Ovary (tissue), 9 donors: ENCODE data around the gene S100A10. TPM values are rescaled to one million over a fixed set of nuclear protein-coding genes. Genes with fewer than 3 reads are reported as not detected.

ENCODE experiments used
- DNase-seq, 5 donors: peaks; one replicate each; pipeline ENCODE4 v3.0.0-alpha.2; 2019 to 2020
- H3K27ac ChIP-seq, 2 donors: fragments of 200-600 bp; one replicate each; pipeline versions ENCODE4 v1.5.1 to v1.8.0; 2019 to 2022
- H3K27me3 ChIP-seq: fragments of 200-600 bp; one replicate; pipeline ENCODE4 v1.8.0; 2022
- H3K36me3 ChIP-seq: fragments of 200-600 bp; sonication (generic); one replicate; pipeline ENCODE4 v1.5.1; 2019
- H3K4me1 ChIP-seq: one replicate; pipeline ENCODE4 v1.8.1; 2013; ENCODE audit warnings: mild to moderate bottlenecking, moderate library complexity; ENCODE audit not compliant: insufficient read depth
- H3K4me3 ChIP-seq: fragments of 200-600 bp; sonication (generic); one replicate; pipeline ENCODE4 v1.5.1; 2017
- H3K9me3 ChIP-seq, 2 donors: fragments of 200-600 bp in 1 of 2; sonication (generic) in 1 of 2; one replicate each; pipeline versions ENCODE4 v1.5.1 to v1.8.1; 2013 to 2019; ENCODE audit warnings: mild to moderate bottlenecking in 1 of 2, moderate library complexity in 1 of 2
- CTCF ChIP-seq, 3 donors: fragments of 450-650 bp in 2 of 3; fragments of 200-600 bp in 1 of 3; IDR thresholded peaks; one replicate each; pipeline versions ENCODE4 v1.5.1 to v1.8.0; 2016 to 2022; ENCODE audit warnings: antibody characterized with exemption in 3 of 3, mild to moderate bottlenecking in 1 of 3
- EP300 ChIP-seq: sonication (generic); formaldehyde crosslinking; IDR thresholded peaks from one replicate; pipeline ENCODE4 v1.6.1; 2017; ENCODE audit warnings: antibody characterized with exemption
- POLR2A ChIP-seq: fragments of 450-650 bp; IDR thresholded peaks from one replicate; pipeline ENCODE4 v1.6.1; 2017; ENCODE audit warnings: antibody characterized with exemption, mild to moderate bottlenecking, moderate library complexity
- WGBS, 3 donors: extraction: QIAGEN DNeasy Blood & Tissue Kit in 1 of 3; methylation state at CpG; one replicate each; pipeline versions ENCODE4 v1.1.5 to v1.1.7; 2013 to 2017; 5-methylcytosine and 5-hydroxymethylcytosine counted together
- intact Hi-C, 4 donors: fragments of 100-400 bp; cut with DNase I; formaldehyde crosslinking; loops; one replicate each; pipeline versions ENCODE4 v1.11.0 to v1.15.1; 2022 to 2023
- polyA plus RNA-seq, 2 donors: library from polyadenylated mRNA; stranded (reverse); fragments of 200-250 nt in 1 of 2; fragments of 350-450 nt in 1 of 2; fragmentation: Illumina TruSeq in 1 of 2; extraction: RNeasy Lipid Tissue Mini Kit (QIAGEN cat#74804) in 1 of 2; gene quantifications; one replicate each; pipeline ENCODE4 v1.2.3, GENCODE V29; 2013 to 2014
- total RNA-seq, 7 donors: library from RNA; depleted of rRNA in 2 of 7; stranded (reverse); fragments of >200 nt in 2 of 7; fragmentation: NEBNext Ultra II Directional in 3 of 7; extraction: Animal tissue kit (Norgen Biotek cat#: 25700) in 3 of 7; gene quantifications; one replicate each; pipeline versions ENCODE4 v1.1.0 to v1.2.4, GENCODE V29; 2016 to 2023
- donor health status: DM: no; HTN: no; CAD: no; lungs with moderate emphysema.
- donor health status: DM: no; HTN: no; CAD: no.
- donor health status: Bipolar disorder and iron deficiency.
- donor health status: DM: yes; HTN: yes; CAD: no.
- donor health status: DM: no; HTN: no; CAD: no.
- donor health status: DM: yes; HTN: yes; CAD: no.

S100A10 gene
- total and polyA plus RNA-seq, 9 donors: 38.6 to 642 (median 213) TPM

- no peak for DNase-seq
- WGBS, 3 donors: 64 to 72% (median 66%) methylated on average over 5 of the region's 5 CpGs
- Histone ChIP-seq H3K27ac (no peak overlapping the region), H3K36me3 (no peaks in the 10 kb centered on the region), H3K4me1 (no peaks in the 10 kb centered on the region), H3K27me3 (no peaks in the 10 kb centered on the region), H3K4me3 (no peak overlapping the region), H3K9me3 (no peaks in the 10 kb centered on the region)
- TF ChIP-seq POLR2A: no peak
- no peak for TF ChIP-seq EP300
- no peak for TF ChIP-seq CTCF (IDR thresholded peaks at IDR 0.05)
- intact Hi-C loops: no loop called here
Observed at GRCh38 chr1:151970128-151970527, 23.5 kb downstream of the S100A10 start.

- intact Hi-C loops: loop anchor here in 1 of 4 donors (10.0 kb wide), 1 partner anchor 56 kb away; no protein-coding TSS in a partner anchor
Observed at GRCh38 chr1:151968791-151969399, 24.8 kb downstream of the S100A10 start.

GRCh38 chr1:151968058-151968457, 25.6 kb downstream of the S100A10 start:
- intact Hi-C loops: loop anchor here in 1 of 4 donors (10.0 kb wide), 1 partner anchor 57 kb away; no protein-coding TSS in a partner anchor
- WGBS, 3 donors: 76 to 77% (median 76%) methylated on average over 4 of the region's 4 CpGs
- no peak overlapping the region for H3K4me3 ChIP-seq
- no peaks in the 10 kb centered on the region for H3K27me3 ChIP-seq
- H3K9me3 ChIP-seq: no peaks in the 10 kb centered on the region
- H3K27ac ChIP-seq: no peak overlapping the region
- no peak for TF ChIP-seq POLR2A
- TF ChIP-seq EP300: no peak
- TF ChIP-seq CTCF (IDR thresholded peaks at IDR 0.05): peak; percentile 29 to 35 (median 31)
- DNase-seq: no peak
- no peaks in the 10 kb centered on the region for H3K4me1 ChIP-seq
- H3K36me3 ChIP-seq: no peaks in the 10 kb centered on the region

More at GRCh38 chr1:151968791-151969399, 24.8 kb downstream of the S100A10 start:
- H3K4me1 ChIP-seq: no peaks in the 10 kb centered on the region
- no peaks in the 10 kb centered on the region for H3K9me3 ChIP-seq
- DNase-seq: no peak
- TF ChIP-seq CTCF (IDR thresholded peaks at IDR 0.05) (no peak), EP300 (no peak), POLR2A (no peak)
- no peaks in the 10 kb centered on the region for H3K27me3 ChIP-seq
- H3K4me3 ChIP-seq: no peak overlapping the region
- no peaks in the 10 kb centered on the region for H3K36me3 ChIP-seq
- H3K27ac ChIP-seq: no peak overlapping the region
- WGBS, 3 donors: 59 to 62% (median 62%) methylated on average over 3 of the region's 3 CpGs

GRCh38 chr1:151967091-151967490, 26.6 kb downstream of the S100A10 start:
- no peak for TF ChIP-seq CTCF (IDR thresholded peaks at IDR 0.05)
- no peak for TF ChIP-seq EP300
- TF ChIP-seq POLR2A: no peak
- intact Hi-C loops: loop anchor here in 1 of 4 donors (10.0 kb wide), 1 partner anchor 58 kb away; no protein-coding TSS in a partner anchor
- Histone ChIP-seq H3K4me3 (no peak overlapping the region), H3K27ac (no peak overlapping the region), H3K9me3 (no peaks in the 10 kb centered on the region), H3K27me3 (no peaks in the 10 kb centered on the region), H3K4me1 (no peaks in the 10 kb centered on the region), H3K36me3 (no peaks in the 10 kb centered on the region)
- DNase-seq: no peak
- WGBS, 3 donors: 63 to 85% (median 67%) methylated on average over 1 of the region's 1 CpG
